ENCODE measurements around the gene SYCE1L.
"Not testable (repeated sequence)": the region's sequence is repeated elsewhere in the genome, so short reads cannot be mapped to it uniquely, and the experiment has no call there.

Gene SYCE1L

GRCh38 chr16:77199211-77199610 lies at the start of gene SYCE1L:
Gene SYCE1L (plus strand): TSS chr16:77199408. CDS start chr16:77199452, 44 bp downstream.
- no peak for DNase-seq (ENCODE audit: low read depth)

DNA sequence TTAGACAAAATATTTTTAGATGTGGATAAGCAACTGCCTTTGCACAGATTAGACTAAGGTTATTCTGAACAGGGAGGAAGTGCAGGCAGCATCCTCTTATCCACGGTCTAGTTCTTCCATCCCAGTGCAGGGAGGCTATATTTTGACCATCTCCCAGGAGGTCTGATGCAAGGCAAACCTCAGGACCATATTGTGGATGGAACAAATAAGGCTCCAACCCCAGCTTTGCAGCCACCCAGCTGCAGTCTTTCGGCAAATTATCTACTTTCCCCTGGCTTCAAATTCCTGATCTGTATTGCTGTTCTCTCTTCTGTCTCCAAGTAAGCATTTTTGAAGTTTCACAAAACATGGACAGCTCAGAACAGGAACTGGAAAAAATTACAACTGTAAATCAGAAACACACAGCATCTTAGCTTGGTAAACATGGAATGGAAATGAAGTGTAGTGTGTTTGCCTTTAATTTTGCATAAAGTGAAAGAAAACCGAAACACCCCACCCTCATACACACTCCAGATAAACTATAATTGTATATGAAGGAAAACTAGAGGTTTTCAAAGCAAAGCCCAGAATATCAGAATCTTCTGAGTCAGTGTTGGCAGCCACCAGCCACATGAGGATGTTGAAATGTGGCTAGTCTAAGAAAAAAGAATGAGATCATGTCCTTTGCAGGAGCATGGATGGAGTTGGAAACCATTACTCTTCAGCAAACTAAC lies 41.7 kb upstream of the SYCE1L start:
- no peak for DNase-seq (ENCODE audit: low read depth)

GRCh38 chr16:77158293-77158692 lies 40.9 kb upstream of the SYCE1L start:
- DNase-seq (ENCODE audit: low read depth) = no peak

DNA sequence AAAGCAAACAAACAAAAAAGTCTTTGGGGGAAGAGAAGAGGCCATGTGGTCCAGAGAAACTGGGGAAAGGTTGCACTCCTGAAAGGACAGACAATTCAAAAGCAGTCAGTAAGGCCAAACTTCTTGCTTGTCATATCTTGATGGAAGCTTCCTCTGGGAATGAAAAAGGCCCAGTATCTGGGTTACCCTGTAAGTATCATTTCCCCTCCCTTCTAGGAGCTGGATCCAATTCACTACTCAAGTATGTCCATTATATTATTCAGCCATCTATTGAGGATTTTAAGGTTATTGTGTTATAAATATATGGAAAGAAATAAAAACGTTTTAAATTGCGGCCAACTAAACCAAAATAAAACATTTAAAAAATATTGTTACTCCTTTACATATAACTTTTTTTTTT lies 34.2 kb upstream of the SYCE1L start:
- DNase-seq (ENCODE audit: low read depth) = no peak

DNA sequence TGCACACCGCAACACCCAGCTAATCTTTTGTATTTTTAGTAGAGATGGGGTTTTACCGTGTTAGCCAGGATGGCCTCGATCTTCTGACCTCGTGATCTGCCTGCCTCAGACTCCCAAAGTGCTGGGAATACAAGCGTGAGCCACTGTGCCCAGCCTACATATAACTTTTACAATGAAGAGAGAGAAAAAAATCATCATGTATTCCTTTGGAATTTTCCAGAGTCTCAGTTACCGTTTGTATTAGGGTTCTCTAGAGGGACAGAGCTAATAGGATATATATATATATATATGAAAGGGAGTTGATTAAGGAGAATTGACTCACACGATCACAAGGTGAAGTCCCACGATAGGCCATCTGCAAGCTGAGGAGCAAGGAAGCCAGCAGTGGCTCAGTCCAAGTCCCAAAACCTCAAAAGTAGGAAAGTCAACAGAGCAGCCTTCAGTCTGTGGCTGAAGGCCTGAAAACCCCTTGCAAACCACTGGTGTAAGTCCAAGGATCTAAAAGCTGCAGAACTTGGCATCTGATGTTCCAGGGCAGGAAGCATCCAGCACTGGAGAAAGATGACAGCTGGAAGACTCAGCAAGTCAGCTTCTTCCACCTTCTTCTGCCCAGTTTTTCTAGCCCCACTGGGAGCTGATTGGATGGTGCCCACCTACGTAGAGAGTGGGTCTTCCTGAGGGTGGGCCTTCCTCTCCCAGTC lies 33.5 kb upstream of the SYCE1L start:
- not testable (repeated sequence) for DNase-seq (ENCODE audit: low read depth)

- DNase-seq (ENCODE audit: low read depth) = no peak
Measured at GRCh38 chr16:77166726-77167125, 32.5 kb upstream of the SYCE1L start.

- no peak for DNase-seq (ENCODE audit: low read depth)
Measured at GRCh38 chr16:77168901-77169300, 30.3 kb upstream of the SYCE1L start.

DNA sequence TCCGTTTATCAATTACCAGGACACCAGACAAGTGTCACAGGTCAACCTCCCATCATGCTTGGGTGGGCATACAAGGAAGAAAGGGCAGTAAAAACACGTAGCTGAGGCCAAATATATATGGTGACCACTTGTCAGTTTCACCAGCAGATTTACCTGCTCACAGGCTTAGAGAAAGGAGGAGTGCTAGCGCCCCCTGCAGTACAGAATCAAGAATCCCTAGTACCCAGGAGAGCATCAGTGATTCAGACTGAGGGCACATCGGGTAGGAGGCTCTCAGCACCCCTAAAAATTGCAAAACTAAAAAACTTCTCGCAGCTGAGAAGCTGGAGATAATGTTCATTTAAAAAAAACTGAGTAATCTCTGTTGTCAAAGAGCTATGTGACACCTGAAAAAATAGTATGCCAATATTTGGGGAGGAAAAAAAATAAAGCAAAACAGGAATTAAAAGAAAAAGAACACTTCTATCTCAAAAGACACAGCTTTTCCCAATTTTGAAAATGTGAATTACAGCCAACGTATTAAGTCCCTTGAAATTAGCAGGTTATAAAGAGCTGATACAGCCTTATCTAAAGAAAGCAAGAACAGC lies 29.5 kb upstream of the SYCE1L start:
- DNase-seq (ENCODE audit: low read depth) = no peak

- DNase-seq (ENCODE audit: low read depth) = no peak
Measured at GRCh38 chr16:77170805-77171204, 28.4 kb upstream of the SYCE1L start.

GRCh38 chr16:77171745-77172635 lies 27.2 kb upstream of the SYCE1L start:
- no peak for DNase-seq (ENCODE audit: low read depth)

GRCh38 chr16:77172951-77173350 lies 26.3 kb upstream of the SYCE1L start:
- no peak for DNase-seq (ENCODE audit: low read depth)

- no peak for DNase-seq (ENCODE audit: low read depth)
Measured at GRCh38 chr16:77183137-77183536, 16.1 kb upstream of the SYCE1L start.

GRCh38 chr16:77186298-77186697 lies 12.9 kb upstream of the SYCE1L start:
- not testable (repeated sequence) for DNase-seq (ENCODE audit: low read depth)

- DNase-seq (ENCODE audit: low read depth) = no peak
Measured at GRCh38 chr16:77190190-77190477, 9.1 kb upstream of the SYCE1L start.

DNA sequence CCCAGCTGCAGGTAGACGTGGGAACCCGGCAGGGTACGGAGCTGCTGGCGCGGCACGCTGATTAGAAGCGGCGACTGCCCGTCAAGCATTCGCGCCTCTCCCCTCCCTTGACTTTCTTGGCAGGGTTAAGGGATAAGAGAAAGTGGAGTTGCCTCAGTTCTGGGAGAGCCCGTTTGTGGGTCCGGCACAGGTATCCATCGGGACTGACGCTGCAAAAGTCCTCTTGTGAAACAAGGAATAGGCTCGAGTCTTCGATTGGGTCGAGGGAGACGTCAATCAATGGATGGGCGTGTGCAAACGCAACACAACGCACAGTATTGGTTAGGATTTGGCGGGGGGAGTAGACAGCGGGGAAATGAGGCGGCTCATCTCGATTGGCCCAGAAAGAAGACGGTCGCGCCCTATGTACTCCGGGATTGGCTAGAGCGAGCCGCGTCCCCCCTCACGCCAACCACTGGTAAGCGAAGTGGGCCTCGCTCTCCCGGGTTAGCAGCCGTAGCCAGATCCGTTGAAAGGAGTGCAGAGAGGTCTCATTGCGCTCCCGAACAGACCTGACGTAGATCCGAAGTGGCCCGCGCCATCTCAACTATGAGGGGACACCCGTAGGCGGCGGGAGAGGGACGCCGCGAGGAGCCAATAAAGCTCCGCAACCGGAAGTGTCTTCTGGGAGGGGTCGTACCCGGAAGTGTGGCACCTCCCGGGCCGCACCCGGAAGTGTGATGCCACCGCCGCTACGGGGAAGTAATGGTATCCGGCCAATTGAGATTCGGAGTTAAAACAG lies 8.5 kb upstream of the SYCE1L start, which contains the start of gene MON1B:
Gene MON1B, plus strand, starts transcription at position 713 of the 781 bp plus-strand sequence. CDS start 296 bp downstream, outside the sequence.
- peak; percentile 90 for DNase-seq (ENCODE audit: low read depth)

- DNase-seq (ENCODE audit: low read depth) = peak; percentile 19
Measured at GRCh38 chr16:77191259-77191969, 7.8 kb upstream of the SYCE1L start.

DNA sequence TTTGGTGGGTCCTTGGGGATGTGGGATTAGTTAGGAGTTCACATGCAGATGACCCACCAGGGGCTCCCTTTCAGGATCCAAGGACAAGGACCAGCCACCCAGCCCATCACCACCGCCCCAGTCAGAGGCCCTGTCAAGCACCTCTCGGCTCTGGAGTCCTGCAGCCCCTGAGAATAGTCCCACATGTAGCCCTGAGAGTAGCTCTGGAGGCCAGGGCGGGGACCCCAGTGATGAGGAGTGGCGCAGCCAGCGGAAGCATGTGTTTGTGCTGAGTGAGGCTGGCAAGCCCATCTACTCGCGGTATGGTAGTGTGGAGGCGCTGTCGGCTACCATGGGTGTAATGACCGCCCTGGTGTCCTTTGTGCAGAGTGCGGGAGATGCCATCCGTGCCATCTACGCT lies 5.8 kb upstream of the SYCE1L start:
- no peak for DNase-seq (ENCODE audit: low read depth)

DNA sequence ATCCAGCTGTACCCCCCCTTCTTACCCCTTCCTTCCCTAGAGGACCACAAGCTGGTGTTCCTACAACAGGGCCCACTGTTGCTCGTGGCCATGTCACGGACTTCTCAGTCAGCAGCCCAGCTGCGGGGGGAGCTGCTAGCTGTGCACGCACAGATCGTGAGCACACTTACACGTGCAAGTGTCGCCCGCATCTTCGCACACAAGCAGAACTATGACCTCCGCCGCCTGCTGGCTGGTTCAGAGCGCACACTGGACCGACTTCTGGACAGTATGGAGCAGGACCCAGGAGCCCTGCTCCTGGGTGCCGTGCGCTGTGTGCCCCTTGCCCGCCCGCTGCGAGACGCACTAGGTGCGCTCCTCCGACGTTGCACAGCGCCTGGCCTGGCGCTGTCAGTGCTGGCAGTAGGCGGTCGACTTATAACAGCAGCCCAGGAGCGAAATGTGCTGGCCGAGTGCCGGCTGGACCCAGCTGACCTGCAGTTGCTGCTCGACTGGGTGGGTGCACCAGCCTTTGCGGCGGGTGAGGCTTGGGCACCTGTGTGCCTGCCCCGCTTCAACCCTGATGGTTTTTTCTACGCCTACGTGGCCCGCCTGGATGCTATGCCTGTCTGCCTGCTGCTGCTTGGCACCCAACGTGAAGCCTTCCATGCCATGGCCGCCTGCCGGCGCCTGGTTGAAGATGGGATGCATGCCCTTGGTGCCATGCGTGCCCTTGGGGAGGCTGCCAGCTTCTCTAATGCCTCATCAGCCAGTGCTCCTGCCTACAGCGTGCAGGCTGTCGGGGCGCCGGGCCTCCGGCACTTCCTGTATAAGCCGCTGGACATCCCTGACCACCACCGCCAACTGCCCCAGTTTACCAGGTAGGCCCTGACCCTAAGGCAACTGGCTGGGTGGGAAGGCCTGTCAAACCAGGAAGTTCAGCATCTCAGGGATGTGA lies 4.6 kb upstream of the SYCE1L start:
- DNase-seq (ENCODE audit: low read depth) = no peak

- no peak for DNase-seq (ENCODE audit: low read depth)
Measured at GRCh38 chr16:77195411-77195810, 3.8 kb upstream of the SYCE1L start.

- DNase-seq (ENCODE audit: low read depth) = no peak
Measured at GRCh38 chr16:77197747-77198146, 1.5 kb upstream of the SYCE1L start.

Measured in activated T-helper 9 cell treated with anti-CD3 and anti-CD28 coated beads, Interleukin-2, amount 50 U/mL, for 16 hours (primary cell).